Neuronal stem cell (in vitro differentiated cells): ENCODE measurements around the gene NAALADL2.
"Not testable (repeated sequence)": the region's sequence is repeated elsewhere in the genome, so short reads cannot be mapped to it uniquely, and the experiment has no call there.

Experiments used
- DNase-seq: peaks from one replicate; pipeline ENCODE4 v3.0.0-alpha.2; 2013; ENCODE audit warnings: low spot score
- H2AFZ ChIP-seq: one replicate; pipeline ENCODE4 v1.6.1; 2013; ENCODE audit warnings: mild to moderate bottlenecking, low read length, inconsistent platforms
- H2AK5ac ChIP-seq: 2 replicates; pipeline ENCODE4 v1.6.1; 2013; ENCODE audit warnings: low read depth, mild to moderate bottlenecking, inconsistent platforms, low read length, moderate library complexity, mixed read lengths
- H2BK120ac ChIP-seq: 2 replicates; pipeline ENCODE4 v1.6.1; 2013; ENCODE audit warnings: low read depth, mild to moderate bottlenecking, inconsistent platforms, low read length, moderate library complexity, mixed read lengths
- H2BK12ac ChIP-seq: one replicate; pipeline ENCODE4 v1.6.1; 2013; ENCODE audit warnings: low read length, inconsistent platforms
- H2BK15ac ChIP-seq: 2 replicates; pipeline ENCODE4 v1.6.1; 2013; ENCODE audit warnings: mild to moderate bottlenecking, low read length, inconsistent platforms, mixed read lengths
- H2BK5ac ChIP-seq: one replicate; pipeline ENCODE4 v1.6.1; 2013; ENCODE audit warnings: inconsistent platforms, mild to moderate bottlenecking, low read length, moderate library complexity
- H3K14ac ChIP-seq: one replicate; pipeline ENCODE4 v1.6.1; 2013; ENCODE audit warnings: low read length, inconsistent platforms
- H3K18ac ChIP-seq: 2 replicates; pipeline ENCODE4 v1.6.1; 2013; ENCODE audit warnings: low read length, inconsistent platforms
- H3K23ac ChIP-seq: 2 replicates; pipeline ENCODE4 v1.6.1; 2013; ENCODE audit warnings: low read depth, mild to moderate bottlenecking, mixed read lengths, low read length, inconsistent platforms; ENCODE audit not compliant: poor library complexity
- H3K27ac ChIP-seq: replicated peaks from 3 replicates; pipeline ENCODE4 v1.5.1; 2013; ENCODE audit warnings: low read length, inconsistent platforms
- H3K27me3 ChIP-seq, 3 experiments: 2 replicates each; pipeline ENCODE4 v1.6.1; 2013; ENCODE audit warnings: low read length in 3 of 3, mild to moderate bottlenecking in 2 of 3, inconsistent platforms in 1 of 3, low read depth in 1 of 3, mixed read lengths in 1 of 3, moderate library complexity in 1 of 3; ENCODE audit not compliant: control insufficient read depth in 3 of 3, insufficient read depth in 3 of 3
- H3K36me3 ChIP-seq, 2 donors: replicated peaks in 1 of 2; 2 replicates each; pipeline ENCODE4 v1.6.1; 2013; ENCODE audit warnings: low read length in 2 of 2; ENCODE audit not compliant: control insufficient read depth in 2 of 2, insufficient read depth in 2 of 2
- H3K4ac ChIP-seq: 2 replicates; pipeline ENCODE4 v1.6.1; 2013; ENCODE audit warnings: inconsistent platforms, mild to moderate bottlenecking, low read length, moderate library complexity
- H3K4me1 ChIP-seq, 2 donors: 1 replicate in 1 of 2; 2 replicates in 1 of 2; pipeline ENCODE4 v1.6.1; 2013; ENCODE audit warnings: low read length in 2 of 2, low read depth in 1 of 2; ENCODE audit not compliant: control insufficient read depth in 2 of 2, insufficient read depth in 1 of 2
- H3K4me2 ChIP-seq: one replicate; pipeline ENCODE4 v1.6.1; 2013; ENCODE audit warnings: mild to moderate bottlenecking, low read length, inconsistent platforms; ENCODE audit not compliant: insufficient read depth, poor library complexity, severe bottlenecking
- H3K4me3 ChIP-seq, 2 donors: 2 replicates each; pipeline ENCODE4 v1.5.1; 2013; ENCODE audit warnings: low read length in 2 of 2, mild to moderate bottlenecking in 2 of 2, inconsistent platforms in 1 of 2, moderate library complexity in 1 of 2
- H3K79me1 ChIP-seq: one replicate; pipeline ENCODE4 v1.6.1; 2013; ENCODE audit warnings: low read depth, mild to moderate bottlenecking, inconsistent platforms, low read length, moderate library complexity
- H3K9ac ChIP-seq: one replicate; pipeline ENCODE4 v1.6.1; 2013; ENCODE audit warnings: mild to moderate bottlenecking, low read depth, low read length, inconsistent platforms; ENCODE audit not compliant: poor library complexity
- H3K9me3 ChIP-seq, 2 donors: replicated peaks in 1 of 2; 2 replicates each; pipeline versions ENCODE3 to v1.6.1; 2013; ENCODE audit warnings: low read length in 2 of 2, mild to moderate bottlenecking in 2 of 2, inconsistent platforms in 1 of 2, low read depth in 1 of 2, mixed read lengths in 1 of 2, moderate library complexity in 1 of 2; ENCODE audit not compliant: control insufficient read depth in 2 of 2, insufficient read depth in 1 of 2
- H4K8ac ChIP-seq: one replicate; pipeline ENCODE4 v1.6.1; 2013; ENCODE audit warnings: low read depth, mild to moderate bottlenecking, inconsistent platforms, low read length, moderate library complexity
- H4K91ac ChIP-seq: one replicate; pipeline ENCODE4 v1.6.1; 2013; ENCODE audit warnings: low read length, low read depth, mild to moderate bottlenecking, inconsistent platforms; ENCODE audit not compliant: poor library complexity
- WGBS, 2 donors: extraction: QIAGEN DNeasy Blood & Tissue Kit; methylation state at CpG; one replicate each; pipeline ENCODE4 v1.1.7; 2013; ENCODE audit warnings: missing lambda C conversion rate in 2 of 2, mixed read lengths in 1 of 2; ENCODE audit not compliant: insufficient read length in 2 of 2, insufficient replicate concordance in 1 of 2; ENCODE audit errors: extremely low coverage in 2 of 2; 5-methylcytosine and 5-hydroxymethylcytosine counted together

The NAALADL2 gene

DNA sequence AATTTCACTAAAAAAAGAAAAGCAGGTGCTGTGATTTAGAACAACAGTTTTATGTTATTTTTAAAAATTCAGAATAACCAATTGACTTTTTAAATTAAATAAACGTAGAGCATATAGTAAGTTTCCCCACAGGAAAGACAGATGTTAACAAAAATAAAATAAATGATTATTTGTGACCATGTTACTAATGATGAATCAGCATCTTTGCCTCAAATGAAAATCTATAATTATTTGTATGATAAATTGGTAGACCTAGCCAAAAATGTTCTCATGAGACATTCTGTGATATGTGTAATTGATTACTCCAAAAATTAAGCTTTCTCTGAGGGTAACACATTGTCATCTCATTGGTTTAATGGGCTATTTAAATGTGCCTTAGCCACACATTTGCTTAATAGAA, 948.0 kb downstream of the NAALADL2 start:
- Histone ChIP-seq H3K79me1 (no peaks in the 10 kb centered on the region), H4K91ac (no peak overlapping the region), H2BK12ac (no peak overlapping the region), H3K14ac (no peak overlapping the region), H3K4me1 (no peaks in the 10 kb centered on the region), H2AK5ac (no peak overlapping the region), H2BK5ac (no peak overlapping the region), H2AFZ (no peak overlapping the region), H3K9ac (no peak overlapping the region), H3K4me2 (no peak overlapping the region), H4K8ac (no peak overlapping the region), H3K27ac (no peak overlapping the region), H3K36me3 (no peaks in the 10 kb centered on the region), H3K4ac (no peak overlapping the region), H3K9me3 (no peaks in the 10 kb centered on the region), H3K18ac (no peak overlapping the region), H2BK15ac (no peak overlapping the region), H3K23ac (no peak overlapping the region), H3K4me3 (no peak overlapping the region), H2BK120ac (no peak overlapping the region), H3K27me3 (no peaks in the 10 kb centered on the region)
- DNase-seq: no peak
- no CpG with 5 or more reads among the region's 1 CpG for WGBS, 2 donors

DNA sequence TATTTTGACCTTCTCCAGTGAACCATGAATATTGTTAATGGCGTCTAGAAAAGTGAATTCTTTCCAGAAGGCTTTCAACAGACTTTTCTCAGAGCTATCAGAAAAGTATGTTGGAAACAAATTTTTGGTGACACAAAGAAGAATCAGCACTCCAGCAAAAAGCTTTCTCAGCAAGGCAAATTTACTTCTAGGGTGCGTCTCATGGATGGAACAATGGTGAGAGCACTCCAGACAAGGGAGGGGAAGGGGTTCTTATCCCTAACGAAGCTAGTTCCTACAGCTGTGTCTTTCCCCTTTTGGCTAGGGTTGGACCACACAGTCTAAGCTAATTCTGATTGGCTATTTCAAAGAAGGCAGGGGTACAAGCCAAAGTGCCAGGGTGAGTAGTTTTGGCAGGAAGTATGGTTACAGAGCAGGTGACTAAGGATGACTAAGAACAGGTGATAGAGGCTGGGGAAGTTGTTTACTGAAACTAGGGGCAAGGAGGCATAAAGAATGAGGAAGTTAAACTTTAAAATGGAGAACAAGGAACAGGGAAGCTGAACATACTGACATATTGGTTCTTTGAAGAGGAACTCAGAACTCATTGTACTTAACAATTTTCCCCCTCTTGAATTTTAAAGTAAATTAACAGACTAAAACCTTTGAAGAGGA, 959.8 kb downstream of the NAALADL2 start:
- no peak overlapping the region for H2BK120ac ChIP-seq
- no peak overlapping the region for H4K8ac ChIP-seq
- no peak overlapping the region for H2BK15ac ChIP-seq
- no peaks in the 10 kb centered on the region for H3K27me3 ChIP-seq
- H3K4me3 ChIP-seq: no peak overlapping the region
- H3K36me3 ChIP-seq: no peaks in the 10 kb centered on the region
- H2AK5ac ChIP-seq: no peak overlapping the region
- no peak overlapping the region for H3K4me2 ChIP-seq
- WGBS, 2 donors: no CpG with 5 or more reads among the region's 3 CpGs
- no peak overlapping the region for H3K18ac ChIP-seq
- no peak for DNase-seq
- H2BK5ac ChIP-seq: no peak overlapping the region
- no peak overlapping the region for H3K4ac ChIP-seq
- no peak overlapping the region for H4K91ac ChIP-seq
- H3K4me1 ChIP-seq: no peaks in the 10 kb centered on the region
- H3K27ac ChIP-seq: no peak overlapping the region
- H3K14ac ChIP-seq: no peak overlapping the region
- H3K79me1 ChIP-seq: no peaks in the 10 kb centered on the region
- no peak overlapping the region for H3K9ac ChIP-seq
- no peak overlapping the region for H2AFZ ChIP-seq
- no peak overlapping the region for H2BK12ac ChIP-seq
- no peak overlapping the region for H3K23ac ChIP-seq
- H3K9me3 ChIP-seq: peaks cover 10 to 19% of the 10 kb centered on the region in 2 donors

DNA sequence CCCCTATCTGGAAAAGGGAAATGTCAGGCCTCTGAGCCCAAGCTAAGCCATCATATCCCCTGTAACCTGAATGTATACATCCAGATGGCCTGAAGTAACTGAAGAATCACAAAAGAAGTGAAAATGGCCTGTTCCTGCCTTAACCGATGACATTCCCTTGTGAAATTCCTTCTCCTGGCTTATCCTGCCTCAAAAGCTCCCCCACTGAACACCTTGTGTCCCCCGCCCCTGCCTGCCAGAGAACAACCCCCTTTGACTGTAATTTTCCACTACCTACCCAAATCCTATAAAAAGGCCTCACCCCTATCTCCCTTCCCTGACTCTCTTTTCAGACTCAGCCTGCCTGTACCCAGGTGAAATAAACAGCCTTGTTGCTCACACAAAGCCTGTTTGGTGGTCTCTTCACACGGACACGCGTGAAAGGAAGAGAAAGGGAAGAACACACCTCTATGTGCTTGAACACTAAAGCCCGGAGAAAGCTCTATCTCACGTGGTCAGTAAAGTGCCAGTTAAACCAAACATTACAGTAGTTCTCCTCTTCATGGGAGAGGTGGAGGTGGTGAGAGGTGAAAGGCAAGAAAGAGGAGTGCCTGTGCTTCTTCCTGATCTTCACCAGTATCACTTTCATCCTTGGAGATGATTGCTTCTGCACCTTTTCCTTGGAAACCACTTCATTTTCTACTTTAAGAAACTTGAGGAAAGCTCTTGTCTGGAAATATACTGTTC, 963.8 kb downstream of the NAALADL2 start:
- H2BK12ac ChIP-seq, H3K18ac ChIP-seq, H2BK120ac ChIP-seq, H3K27me3 ChIP-seq, H4K91ac ChIP-seq, H4K8ac ChIP-seq, H3K79me1 ChIP-seq, H3K4me2 ChIP-seq, H3K27ac ChIP-seq, H2AK5ac ChIP-seq, H3K23ac ChIP-seq, H2AFZ ChIP-seq, H3K14ac ChIP-seq, H3K4me3 ChIP-seq, H2BK5ac ChIP-seq, DNase-seq, H3K4ac ChIP-seq, H2BK15ac ChIP-seq, H3K4me1 ChIP-seq, H3K36me3 ChIP-seq, H3K9ac ChIP-seq: not testable (repeated sequence)
- peaks cover 7 to 13% of the 10 kb centered on the region in 2 donors for H3K9me3 ChIP-seq
- no CpG with 5 or more reads among the region's 7 CpGs for WGBS, 2 donors

DNA sequence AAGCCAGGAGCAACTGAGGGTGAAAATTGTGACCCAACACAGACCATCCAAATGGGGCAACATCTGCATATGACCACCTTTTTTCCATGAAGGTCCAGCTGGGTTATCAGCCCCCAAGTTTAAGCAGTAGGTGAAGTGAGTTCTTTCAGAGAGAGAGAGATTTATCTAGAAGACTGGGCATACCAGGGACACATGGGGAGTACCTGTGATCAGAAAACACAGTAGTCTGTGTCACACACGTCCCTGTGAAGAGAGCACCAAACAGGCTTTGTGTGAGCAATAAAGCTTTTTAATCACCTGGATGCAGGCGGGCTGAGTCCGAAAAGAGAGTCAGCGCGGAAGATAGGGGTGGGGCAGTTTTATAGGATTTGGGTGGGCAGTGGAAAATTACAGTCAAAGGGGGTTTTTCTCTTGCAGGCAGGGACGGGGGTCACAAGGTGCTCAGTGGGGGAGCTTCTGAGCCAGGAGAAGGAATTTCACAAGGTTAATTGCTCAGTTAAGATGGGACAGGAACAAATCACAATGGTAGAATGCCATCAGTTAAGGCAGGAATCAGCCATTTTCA, 966.0 kb downstream of the NAALADL2 start:
- not testable (repeated sequence) for H3K4me1 ChIP-seq, H3K27ac ChIP-seq, H3K14ac ChIP-seq, DNase-seq, H2AFZ ChIP-seq, H3K27me3 ChIP-seq, H2AK5ac ChIP-seq, H3K18ac ChIP-seq, H3K79me1 ChIP-seq, H3K4ac ChIP-seq, H3K9me3 ChIP-seq, H2BK120ac ChIP-seq, H3K23ac ChIP-seq, H3K4me2 ChIP-seq, H3K9ac ChIP-seq, H4K8ac ChIP-seq, H3K4me3 ChIP-seq, H2BK12ac ChIP-seq, H3K36me3 ChIP-seq, H4K91ac ChIP-seq, H2BK5ac ChIP-seq, H2BK15ac ChIP-seq
- no CpG with 5 or more reads among the region's 6 CpGs for WGBS, 2 donors
